HG02885 (cell line): ENCODE results near the gene IL5.
"Not testable (repeated sequence)": the region's sequence is repeated elsewhere in the genome, so short reads cannot be mapped to it uniquely, and the experiment has no call there.

ENCODE experiments used
- ATAC-seq: cut with Tn5 transposase; IDR thresholded peaks from one replicate; pipeline ENCODE4 v1.9.1; 2021; ENCODE audit warnings: mild to moderate bottlenecking; ENCODE audit not compliant: unreplicated experiment, poor library complexity

The IL5 gene

GRCh38 chr5:132543472-132544201 lies at the start of gene IL5:
TSS of gene IL5 (minus strand) at chr5:132543522. CDS start at chr5:132543478, 44 bp downstream.
- no peak for ATAC-seq

DNA sequence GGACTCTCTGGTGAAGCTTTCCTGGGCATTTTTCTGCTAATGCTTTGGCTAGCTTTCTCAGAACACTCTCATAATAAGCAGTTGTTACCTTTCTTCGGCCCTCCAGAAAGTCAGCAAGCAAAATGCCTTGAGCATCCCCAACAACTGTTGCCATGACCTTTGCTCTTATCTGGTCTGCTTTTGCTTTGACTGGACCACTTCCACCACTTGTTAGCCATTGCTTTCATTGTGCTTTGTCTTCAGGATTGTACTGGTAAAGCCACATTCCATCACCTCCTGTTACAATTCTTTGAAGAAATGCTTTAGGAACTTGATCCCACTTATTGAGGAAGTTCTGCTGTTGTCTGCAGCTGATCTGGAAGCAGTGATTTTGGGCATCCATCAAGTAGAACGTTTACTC lies 49.2 kb upstream of the IL5 start:
- no peak for ATAC-seq

DNA sequence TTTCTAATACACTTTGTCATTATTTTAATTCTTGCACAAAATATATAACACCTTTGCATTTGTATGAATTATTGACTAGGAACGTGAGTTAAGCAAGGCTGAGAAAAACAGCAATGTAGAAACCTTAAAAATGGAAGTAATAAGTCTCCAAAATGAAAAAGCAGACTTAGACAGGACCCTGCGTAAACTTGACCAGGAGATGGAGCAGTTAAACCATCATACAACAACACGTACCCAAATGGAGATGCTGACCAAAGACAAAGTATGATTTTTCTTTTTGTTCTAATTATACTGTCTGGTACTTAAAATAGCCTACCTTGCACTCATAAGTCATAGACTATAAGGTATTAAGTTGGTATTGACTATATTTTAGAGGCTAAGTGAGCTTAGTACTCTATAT lies 47.8 kb upstream of the IL5 start:
- no peak for ATAC-seq

- no peak for ATAC-seq
Measured at GRCh38 chr5:132589467-132589866, 46.1 kb upstream of the IL5 start.

DNA sequence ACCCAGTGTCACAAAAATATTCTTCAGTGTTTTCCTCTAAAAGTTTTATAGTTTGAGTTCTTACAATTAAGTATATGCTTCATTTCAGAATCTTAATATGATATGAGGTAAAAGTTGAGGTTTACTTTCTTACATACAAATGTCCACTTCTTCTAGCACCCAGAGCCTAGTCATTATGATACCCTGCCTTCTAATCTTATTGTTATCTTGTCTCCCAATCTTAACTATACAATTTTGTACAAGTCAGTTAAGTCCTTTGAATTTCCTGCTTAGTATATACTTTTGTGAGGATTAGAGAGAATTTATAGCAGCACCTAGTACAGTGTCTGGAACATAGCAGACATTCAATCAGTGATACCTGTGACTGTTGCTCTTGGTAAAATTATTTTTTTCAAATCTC lies 42.7 kb upstream of the IL5 start:
- no peak for ATAC-seq

DNA sequence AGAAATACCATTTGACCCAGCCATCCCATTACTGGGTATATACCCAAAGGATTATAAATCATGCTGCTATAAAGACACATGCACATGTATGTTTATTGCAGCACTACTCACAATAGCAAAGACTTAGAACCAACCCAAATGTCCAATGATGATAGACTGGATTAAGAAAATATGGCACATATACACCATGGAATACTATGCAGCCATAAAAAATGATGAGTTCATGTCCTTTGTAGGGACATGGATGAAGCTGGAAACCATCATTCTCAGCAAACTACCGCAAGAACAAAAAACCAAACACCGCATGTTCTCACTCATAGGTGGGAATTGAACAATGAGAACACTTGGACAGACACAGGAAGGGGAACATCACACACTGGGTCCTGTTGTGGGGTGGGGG lies 41.2 kb upstream of the IL5 start:
- ATAC-seq: not testable (repeated sequence)

GRCh38 chr5:132576123-132576522 lies 32.8 kb upstream of the IL5 start:
- ATAC-seq: no peak

- no peak for ATAC-seq
Measured at GRCh38 chr5:132566657-132567056, 23.3 kb upstream of the IL5 start.

DNA sequence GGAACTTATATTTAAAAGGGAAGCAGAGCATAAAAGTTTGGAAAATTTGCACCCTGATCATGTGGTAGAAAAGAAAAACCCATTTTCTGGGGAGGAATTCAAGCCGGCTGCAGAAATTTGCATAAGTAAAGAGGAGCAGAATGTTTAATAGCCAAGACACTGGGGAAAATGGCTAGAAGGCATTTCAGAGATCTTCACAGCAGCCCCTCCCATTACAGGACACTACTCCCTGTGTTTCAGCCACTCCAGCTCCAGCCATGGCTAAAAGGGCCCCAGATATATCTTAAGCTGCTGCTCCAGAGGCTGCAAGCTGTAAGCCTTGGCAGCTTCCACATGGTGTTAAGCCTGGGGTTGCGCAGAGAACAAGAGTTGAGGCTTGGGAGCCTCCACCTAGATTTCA lies 21.2 kb upstream of the IL5 start:
- not testable (repeated sequence) for ATAC-seq

DNA sequence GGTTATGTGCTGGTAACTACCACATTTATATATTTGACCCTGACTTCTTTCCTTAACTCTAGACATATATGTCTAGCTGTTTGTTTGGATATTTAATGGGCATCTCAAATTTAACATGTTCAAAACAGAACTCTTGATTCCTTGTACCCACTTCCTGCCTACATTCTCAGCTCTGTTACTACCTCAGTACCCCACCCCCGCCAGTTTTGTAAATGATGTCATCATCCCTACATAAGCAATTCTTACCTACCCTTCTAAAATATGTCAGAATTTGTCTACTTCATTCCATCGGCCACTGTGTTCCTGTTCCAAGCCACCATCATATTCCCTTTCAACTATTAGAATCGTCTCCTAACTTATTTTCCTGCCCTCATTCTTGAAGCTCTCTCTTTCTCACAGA lies 18.3 kb upstream of the IL5 start:
- no peak for ATAC-seq

DNA sequence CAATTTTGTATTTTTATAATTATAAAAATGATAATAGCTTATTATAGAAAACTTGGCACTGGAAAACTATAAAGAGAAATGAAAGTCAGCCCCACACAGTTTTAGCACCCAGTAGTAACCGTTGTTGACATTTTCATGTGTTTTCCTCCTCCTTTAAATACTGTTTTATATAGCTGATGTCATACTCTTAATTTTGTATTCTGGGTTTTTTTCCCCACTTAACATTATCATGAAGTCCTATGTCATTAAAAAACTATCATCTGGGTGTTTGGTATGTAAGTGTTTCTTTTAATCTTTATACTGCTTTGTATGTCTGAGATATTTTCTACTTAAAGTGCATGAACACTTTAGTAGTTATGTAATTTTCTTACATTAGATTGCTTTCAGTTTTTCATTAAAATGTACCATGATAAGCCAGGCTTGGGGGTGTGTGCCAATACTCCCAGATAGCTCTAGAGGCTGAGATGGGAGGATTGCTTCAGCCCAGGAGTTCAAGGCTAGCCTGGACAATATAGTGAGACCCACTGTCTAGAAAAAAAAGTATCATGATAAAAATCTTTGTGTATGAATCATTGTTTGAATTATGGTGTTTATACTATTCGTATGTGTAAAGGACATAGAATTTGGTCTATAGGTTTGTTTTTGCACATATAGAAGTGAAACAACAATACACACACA lies 16.2 kb upstream of the IL5 start:
- no peak for ATAC-seq

DNA sequence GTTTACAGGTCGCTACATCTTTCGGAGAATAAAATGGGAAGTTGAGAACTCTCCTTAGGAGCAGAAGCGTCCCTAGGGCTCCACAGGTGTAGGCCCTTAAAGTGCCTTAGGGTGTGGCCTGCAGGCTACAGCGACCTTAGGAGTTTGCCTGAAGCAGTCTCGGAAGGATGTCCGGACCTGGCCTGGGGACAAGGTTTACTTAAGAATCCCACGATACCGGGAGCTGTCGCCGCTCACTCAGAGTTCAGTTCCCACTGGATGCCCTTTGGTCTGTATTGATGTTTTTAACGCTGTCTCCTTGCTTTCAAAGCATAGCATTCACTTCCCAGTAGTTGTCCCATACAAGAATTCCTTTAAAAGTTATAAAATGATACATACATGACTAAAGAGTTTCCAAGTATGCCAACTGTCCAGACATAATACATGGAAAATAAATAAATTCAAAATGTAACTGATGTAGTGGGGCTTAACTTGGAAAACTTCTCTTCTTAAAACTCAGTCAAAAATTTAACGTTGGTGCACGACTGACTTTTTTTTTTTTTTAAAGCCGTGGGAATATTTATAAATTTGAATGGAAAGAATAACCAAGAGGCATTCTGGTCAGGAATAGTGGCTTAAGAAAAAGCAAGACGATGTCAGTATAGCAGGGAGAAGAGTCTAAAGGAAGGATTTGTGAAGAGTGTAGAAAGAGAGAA lies 14.3 kb upstream of the IL5 start:
- ATAC-seq: peak; percentile 37

DNA sequence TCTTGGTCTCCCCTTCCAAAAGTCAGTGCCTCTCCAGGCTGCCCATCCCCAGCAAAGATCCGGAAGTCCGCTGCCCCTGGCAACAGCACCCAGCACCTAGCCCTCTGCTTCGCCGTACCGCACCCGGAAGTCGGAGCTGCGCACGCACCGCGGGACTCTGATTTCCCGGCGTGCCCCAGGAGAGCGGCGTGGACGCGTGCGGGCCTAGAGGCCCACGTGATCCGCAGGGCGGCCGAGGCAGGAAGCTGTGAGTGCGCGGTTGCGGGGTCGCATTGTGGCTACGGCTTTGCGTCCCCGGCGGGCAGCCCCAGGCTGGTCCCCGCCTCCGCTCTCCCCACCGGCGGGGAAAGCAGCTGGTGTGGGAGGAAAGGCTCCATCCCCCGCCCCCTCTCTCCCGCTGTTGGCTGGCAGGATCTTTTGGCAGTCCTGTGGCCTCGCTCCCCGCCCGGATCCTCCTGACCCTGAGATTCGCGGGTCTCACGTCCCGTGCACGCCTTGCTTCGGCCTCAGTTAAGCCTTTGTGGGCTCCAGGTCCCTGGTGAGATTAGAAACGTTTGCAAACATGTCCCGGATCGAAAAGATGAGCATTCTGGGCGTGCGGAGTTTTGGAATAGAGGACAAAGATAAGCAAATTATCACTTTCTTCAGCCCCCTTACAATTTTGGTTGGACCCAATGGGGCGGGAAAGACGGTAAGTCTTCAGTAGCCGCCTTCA lies 13.6 kb upstream of the IL5 start, which contains the start of gene RAD50:
Gene RAD50 (plus strand): TSS at position 215 of the 715 bp plus-strand sequence. CDS start 348 bp downstream, at position 563.
- ATAC-seq: peak; percentile 98

DNA sequence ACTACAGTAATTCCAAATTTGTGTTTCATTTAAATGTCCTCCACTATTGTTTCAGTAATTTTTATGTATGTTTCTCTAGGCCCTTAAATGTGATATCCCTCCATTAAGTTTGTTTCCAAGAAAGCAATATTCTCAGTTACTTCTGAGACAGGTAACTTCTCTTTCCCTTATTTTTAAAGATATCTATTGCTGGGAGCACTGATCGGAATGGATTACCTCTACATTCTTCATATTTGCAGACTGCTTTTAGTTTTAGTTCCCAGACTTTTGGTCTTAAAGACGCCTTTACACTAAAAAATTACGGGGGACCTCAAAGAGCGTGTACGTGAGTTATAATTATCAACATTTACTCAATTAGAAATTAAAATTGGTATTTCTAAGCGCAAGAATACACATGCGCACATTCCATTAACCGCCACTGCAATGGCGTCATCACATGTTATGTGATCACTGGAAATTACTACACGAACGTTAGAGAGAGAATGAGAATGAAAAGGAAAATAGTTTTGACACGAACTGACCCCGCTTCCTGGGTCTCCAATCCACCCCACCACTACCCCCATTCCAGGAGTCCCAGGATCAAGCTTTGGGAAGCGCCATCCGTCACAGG lies 12.9 kb upstream of the IL5 start:
- ATAC-seq: no peak

GRCh38 chr5:132549576-132549975 lies 6.3 kb upstream of the IL5 start:
- ATAC-seq: no peak

DNA sequence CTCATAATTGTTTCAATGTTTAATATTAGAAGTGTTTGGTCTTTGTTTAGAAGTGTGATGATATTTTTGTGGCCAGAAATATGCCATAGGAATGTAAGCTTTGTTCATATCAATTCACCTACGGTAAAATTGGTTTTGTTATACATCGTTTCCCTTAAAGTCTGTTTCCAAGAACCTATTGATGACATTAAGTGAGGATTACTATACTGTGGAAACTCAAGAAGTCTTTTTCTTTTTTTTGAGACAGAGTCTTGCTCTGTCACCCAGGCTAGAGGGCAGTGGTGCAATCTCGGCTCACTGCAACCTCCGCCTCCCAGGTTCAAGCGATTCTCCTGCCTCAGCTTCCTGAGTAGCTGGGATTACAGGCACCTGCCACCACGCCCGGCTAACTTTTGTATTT lies 5.5 kb upstream of the IL5 start:
- not testable (repeated sequence) for ATAC-seq

DNA sequence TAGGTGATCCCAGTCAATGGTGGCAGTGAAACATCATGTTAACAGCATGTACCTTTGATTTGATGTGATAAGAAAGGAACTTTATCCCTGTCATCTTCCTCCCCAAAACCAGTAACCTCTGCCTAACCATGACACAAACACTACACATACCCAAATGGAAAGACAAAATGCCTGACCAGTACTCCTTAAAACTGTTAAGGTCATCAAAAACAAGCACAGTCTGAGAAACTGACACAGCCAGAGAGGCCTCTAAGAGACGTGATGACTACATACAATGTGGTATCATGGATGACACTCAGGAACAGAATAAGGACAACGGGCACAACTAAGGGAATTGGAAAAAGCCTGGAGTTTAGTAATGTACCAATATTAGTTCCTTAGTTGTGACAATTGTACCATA lies 3.9 kb upstream of the IL5 start:
- ATAC-seq: no peak

- no peak for ATAC-seq
Measured at GRCh38 chr5:132546108-132546507, 2.8 kb upstream of the IL5 start.

GRCh38 chr5:132540764-132541163 lies 2.6 kb downstream of the IL5 start:
- no peak for ATAC-seq

DNA sequence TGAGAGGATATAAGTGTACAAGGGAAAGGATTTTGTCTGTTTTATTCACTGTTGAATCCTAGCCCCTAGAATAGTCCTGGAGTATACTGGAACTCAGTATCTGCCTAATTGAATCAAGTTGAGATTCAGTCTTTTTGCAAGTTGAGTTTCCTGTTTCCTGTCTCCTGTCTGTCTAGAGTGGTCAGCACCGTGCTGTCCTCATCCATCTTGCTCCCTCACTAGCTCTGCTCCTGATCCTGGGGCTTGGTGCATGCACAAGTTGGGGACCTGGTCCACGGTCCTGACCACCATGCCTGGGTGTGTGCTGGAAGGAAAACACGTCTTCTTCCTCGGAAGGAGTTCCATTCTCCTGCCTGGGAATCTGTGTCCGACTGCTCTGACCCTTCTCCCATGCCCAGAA lies 3.2 kb downstream of the IL5 start:
- ATAC-seq: no peak
